Muscle layer of duodenum (tissue), 2 donors: ENCODE data around the gene RASGRP4.

Experiments used
- H3K27ac ChIP-seq: one replicate; pipeline ENCODE4 v1.7.0; 2013; ENCODE audit warnings: mild to moderate bottlenecking, low read length
- H3K27me3 ChIP-seq: one replicate; pipeline ENCODE4 v1.7.0; 2013; ENCODE audit warnings: low read depth, mild to moderate bottlenecking, control low read depth, low read length
- H3K36me3 ChIP-seq, 2 donors: one replicate each; pipeline ENCODE4 v1.7.0; 2013; ENCODE audit warnings: low read length in 2 of 2, control low read depth in 1 of 2, mild to moderate bottlenecking in 1 of 2; ENCODE audit not compliant: insufficient read depth in 2 of 2, control insufficient read depth in 1 of 2
- H3K4me1 ChIP-seq, 2 donors: one replicate each; pipeline ENCODE4 v1.7.0; 2013; ENCODE audit warnings: low read length in 2 of 2, mild to moderate bottlenecking in 2 of 2, control low read depth in 1 of 2, moderate library complexity in 1 of 2; ENCODE audit not compliant: insufficient read depth in 2 of 2, control insufficient read depth in 1 of 2
- H3K4me3 ChIP-seq, 2 donors: one replicate each; pipeline ENCODE4 v1.7.0; 2013; ENCODE audit warnings: low read length in 2 of 2, low read depth in 1 of 2, mild to moderate bottlenecking in 1 of 2
- H3K9me3 ChIP-seq, 2 donors: one replicate each; pipeline ENCODE4 v1.7.0; 2013; ENCODE audit warnings: low read length in 2 of 2, control low read depth in 1 of 2, mild to moderate bottlenecking in 1 of 2; ENCODE audit not compliant: control insufficient read depth in 1 of 2
- donor health status: healthy.

Gene RASGRP4

DNA sequence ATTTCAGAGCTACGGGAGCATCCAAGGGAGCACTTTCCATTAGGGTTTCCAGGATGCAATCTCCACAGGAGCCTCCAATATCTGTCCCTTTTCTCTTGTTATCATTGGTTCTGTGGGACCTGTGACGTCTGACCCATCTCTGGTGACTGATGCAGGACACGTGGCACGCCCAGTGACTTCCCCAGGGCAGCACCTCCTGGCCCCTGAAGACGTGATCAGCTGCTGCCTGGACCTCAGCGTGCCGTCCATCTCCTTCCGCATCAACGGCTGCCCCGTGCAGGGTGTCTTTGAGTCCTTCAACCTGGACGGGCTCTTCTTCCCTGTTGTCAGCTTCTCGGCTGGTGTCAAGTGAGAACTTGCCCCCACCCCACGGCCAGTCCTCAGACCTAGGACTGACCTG, 33.0 kb upstream of the RASGRP4 start:
- Histone ChIP-seq H3K27ac (no peak overlapping the region), H3K4me3 (no peak overlapping the region), H3K9me3 (peaks cover 0 to 3% of the 10 kb centered on the region in 2 donors), H3K36me3 (no peaks in the 10 kb centered on the region), H3K4me1 (no peaks in the 10 kb centered on the region), H3K27me3 (no peaks in the 10 kb centered on the region)

DNA sequence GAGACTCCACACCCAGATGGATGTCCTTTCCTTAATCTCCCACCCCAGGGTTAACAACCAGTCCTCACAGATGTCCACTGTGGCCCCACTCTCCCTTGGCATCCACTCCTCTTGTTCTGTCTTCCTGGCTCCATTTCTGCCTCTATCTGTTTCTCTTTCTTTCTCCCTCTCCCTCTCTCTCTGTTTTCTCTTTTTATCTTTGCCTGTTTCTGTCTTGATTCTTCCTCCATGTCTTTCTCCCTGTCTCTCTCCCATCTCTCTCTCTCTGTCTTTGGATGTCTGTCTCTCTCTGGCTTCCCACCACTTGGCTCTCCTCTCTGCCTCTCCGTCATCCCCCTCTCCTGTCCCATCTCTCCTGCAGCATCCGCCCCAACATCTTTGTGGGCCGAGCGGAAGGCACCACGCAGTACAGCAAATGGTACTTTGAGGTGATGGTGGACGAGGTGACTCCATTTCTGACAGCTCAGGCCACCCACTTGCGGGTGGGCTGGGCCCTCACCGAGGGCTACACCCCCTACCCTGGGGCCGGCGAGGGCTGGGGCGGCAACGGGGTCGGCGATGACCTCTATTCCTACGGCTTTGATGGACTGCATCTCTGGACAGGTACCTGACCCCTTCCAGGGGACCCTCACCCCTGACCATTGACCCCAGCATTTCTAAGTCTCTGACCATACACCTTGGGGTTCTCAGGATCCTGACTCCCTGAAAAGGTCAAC, 31.8 kb upstream of the RASGRP4 start:
- Histone ChIP-seq H3K4me1 (no peaks in the 10 kb centered on the region), H3K4me3 (no peak overlapping the region), H3K27ac (no peak overlapping the region), H3K36me3 (no peaks in the 10 kb centered on the region), H3K9me3 (peaks cover 0 to 3% of the 10 kb centered on the region in 2 donors), H3K27me3 (no peaks in the 10 kb centered on the region)

DNA sequence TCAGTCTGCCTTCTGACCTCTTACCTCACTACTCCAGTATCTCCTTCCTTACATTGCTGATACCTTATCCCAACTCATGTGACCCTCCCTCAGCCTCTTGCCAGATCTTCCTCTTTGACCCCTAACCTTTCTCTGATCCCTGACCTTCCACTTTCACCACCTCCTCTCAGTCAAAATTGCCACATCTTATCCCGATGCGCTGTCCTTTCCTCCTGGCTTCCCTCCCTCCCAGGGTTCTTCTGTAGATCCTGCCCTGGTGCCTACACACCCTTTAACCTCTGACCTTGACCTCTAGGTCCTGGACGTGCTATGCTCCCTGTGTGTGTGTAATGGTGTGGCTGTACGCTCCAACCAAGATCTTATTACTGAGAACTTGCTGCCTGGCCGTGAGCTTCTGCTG, 31.2 kb upstream of the RASGRP4 start:
- H3K36me3 ChIP-seq, result no peaks in the 10 kb centered on the region
- no peaks in the 10 kb centered on the region for H3K27me3 ChIP-seq

DNA sequence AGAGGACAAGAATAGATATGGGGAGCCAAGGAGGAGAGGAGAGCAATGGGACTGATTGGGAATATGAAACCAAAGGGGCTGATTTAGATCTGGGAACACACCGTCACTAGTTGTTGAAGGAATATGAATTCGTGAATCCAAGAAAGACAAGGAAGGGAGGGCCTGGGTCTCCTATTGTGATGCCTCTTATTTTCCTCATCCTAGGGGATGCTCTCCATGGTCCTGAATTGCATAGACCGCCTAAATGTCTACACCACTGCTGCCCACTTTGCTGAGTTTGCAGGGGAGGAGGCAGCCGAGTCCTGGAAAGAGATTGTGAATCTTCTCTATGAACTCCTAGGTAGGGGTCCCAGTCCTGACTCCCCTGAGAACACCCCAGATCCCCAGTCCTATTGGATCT, 29.0 kb upstream of the RASGRP4 start:
- Histone ChIP-seq H3K4me3 (no peak overlapping the region), H3K27ac (no peak overlapping the region), H3K27me3 (no peaks in the 10 kb centered on the region), H3K9me3 (no peaks in the 10 kb centered on the region), H3K4me1 (no peaks in the 10 kb centered on the region), H3K36me3 (no peaks in the 10 kb centered on the region)

More for the DNA sequence above, 31.2 kb upstream of the RASGRP4 start:
- no peak overlapping the region for H3K4me3 ChIP-seq
- H3K27ac ChIP-seq, result no peak overlapping the region
- peaks cover 0 to 1% of the 10 kb centered on the region in 2 donors for H3K9me3 ChIP-seq
- H3K4me1 ChIP-seq, result no peaks in the 10 kb centered on the region

DNA sequence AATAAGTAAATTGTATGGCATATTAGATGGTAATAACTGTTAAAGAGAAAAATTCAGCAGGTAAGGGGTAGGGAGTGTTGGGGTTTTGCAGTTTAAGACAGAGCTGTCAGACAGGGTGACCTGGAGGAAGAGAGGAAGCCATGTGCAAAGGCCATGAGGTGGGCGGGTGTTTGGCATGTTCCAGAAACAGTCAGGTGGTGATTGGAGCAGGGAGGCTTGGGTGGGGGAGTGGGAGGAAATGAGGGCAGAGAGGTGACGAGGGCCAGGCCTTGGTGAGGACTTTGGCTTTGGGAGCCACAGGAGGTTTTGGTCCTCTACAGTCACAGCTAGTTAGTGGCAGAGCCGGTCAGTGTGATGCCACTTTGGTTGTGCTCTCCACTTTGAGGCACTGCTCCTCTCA, 27.6 kb upstream of the RASGRP4 start:
- Histone ChIP-seq H3K9me3 (peaks cover 0 to 3% of the 10 kb centered on the region in 2 donors), H3K4me3 (no peak overlapping the region), H3K36me3 (no peaks in the 10 kb centered on the region), H3K27me3 (no peaks in the 10 kb centered on the region), H3K4me1 (no peaks in the 10 kb centered on the region), H3K27ac (no peak overlapping the region)

DNA sequence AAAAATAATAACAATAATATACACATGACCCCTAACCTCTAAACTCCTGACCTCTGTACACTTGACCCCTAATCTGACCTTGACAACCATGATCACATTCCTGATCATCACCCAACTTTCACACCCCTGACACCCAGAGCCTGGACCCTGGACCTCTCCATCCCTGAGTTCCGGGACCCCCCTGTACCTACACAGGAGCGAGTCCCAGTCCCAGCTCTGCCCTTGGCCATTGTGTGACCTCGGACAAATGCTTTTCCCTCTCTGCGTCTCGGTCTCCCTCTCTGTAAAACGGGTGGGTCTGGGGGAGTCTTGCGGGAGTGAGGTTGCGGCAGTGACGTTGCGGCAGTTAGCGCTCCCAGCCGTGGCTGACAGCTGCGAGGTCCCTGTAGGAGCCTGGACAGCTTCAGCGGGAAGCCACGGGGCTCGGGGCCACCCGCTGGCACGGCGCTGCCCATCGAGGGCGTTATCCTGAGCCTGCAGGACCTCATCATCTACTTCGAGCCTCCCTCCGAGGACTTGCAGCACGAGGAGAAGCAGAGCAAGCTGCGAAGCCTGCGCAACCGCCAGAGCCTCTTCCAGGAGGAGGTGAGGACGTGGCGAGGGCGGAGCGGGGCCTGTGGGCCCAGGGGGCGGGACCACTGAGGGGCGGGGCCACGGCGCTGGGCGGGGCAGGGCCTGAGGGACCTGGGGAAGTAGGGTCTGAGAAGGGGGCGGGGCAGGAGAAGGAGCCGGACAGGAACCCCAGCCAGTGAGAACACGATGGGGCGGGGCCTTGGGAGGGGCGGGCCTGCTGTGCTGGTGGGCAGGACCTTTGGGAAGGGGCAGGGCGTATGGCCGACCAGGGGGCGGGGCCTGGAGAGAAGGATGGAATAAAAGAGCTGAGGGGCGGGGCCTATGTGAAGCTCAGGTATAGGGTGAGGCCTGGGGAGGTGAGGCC, 26.7 kb upstream of the RASGRP4 start:
- no peak overlapping the region for H3K27ac ChIP-seq
- no peak overlapping the region for H3K4me3 ChIP-seq
- no peaks in the 10 kb centered on the region for H3K36me3 ChIP-seq
- no peaks in the 10 kb centered on the region for H3K27me3 ChIP-seq
- H3K9me3 ChIP-seq, result peaks cover 0 to 3% of the 10 kb centered on the region in 2 donors
- no peaks in the 10 kb centered on the region for H3K4me1 ChIP-seq

DNA sequence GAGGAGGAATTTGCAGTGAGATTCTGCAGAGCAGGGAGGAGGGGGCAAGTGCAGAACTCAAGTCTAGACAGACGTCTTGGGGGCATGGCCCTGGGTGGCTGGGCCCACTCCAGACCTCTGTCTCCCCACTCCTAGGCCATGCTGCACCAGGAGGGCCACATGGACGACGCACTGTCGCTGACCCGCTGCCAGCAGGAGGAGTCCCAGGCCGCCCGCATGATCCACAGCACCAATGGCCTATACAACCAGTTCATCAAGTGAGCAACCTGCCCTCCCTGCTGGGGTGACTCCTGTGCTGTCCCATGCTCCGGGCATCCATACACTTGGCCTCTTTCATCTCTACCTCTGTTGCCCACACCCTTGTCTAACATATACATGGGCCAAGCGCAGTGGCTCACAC, 25.6 kb upstream of the RASGRP4 start:
- no peaks in the 10 kb centered on the region for H3K36me3 ChIP-seq
- no peaks in the 10 kb centered on the region for H3K27me3 ChIP-seq
- no peaks in the 10 kb centered on the region for H3K4me1 ChIP-seq
- no peak overlapping the region for H3K4me3 ChIP-seq
- peaks cover 0 to 3% of the 10 kb centered on the region in 2 donors for H3K9me3 ChIP-seq
- H3K27ac ChIP-seq, result no peak overlapping the region

DNA sequence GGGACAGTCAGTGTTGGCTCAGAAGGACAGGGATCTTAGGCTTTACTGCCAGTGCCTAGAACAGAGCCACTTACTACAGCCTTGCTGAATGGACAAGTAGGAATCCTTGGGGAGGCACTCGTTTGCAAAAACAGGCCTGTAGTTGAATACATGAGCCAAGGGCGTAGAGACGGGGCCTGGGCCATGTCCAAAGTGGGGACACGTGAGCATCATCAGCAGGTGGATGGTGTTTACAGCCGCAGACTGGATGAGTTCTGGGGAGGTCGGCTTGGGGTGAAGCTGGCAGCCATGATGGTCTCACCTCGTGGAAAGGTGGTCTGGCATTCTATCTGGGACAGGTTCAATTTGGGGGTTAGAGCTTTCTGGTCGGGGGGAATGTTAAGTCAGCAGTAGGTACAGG, 25.0 kb upstream of the RASGRP4 start:
- Histone ChIP-seq H3K27me3 (no peaks in the 10 kb centered on the region), H3K4me3 (no peak overlapping the region), H3K9me3 (peaks cover 0 to 3% of the 10 kb centered on the region in 2 donors), H3K36me3 (no peaks in the 10 kb centered on the region), H3K4me1 (no peaks in the 10 kb centered on the region), H3K27ac (no peak overlapping the region)

DNA sequence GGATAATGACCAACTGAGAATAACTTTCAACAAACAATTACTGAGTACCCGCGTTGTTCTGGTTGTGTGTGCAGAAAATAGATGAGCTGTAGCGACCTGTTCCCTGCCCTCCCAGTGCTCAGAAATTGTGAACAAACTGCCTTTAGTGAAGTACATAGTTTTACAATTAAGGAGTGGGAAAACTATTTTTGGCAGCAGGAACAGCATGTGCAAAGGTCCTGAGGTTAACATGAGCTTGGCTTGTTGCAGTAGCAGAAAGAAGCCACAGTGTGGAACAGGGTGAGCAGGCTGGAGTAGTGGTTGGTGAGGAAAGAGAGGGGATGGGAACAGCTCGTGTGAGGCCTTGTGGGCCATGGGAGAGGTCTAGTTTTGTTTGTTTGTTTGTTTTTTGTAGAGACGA, 23.5 kb upstream of the RASGRP4 start:
- no peak overlapping the region for H3K4me3 ChIP-seq
- H3K9me3 ChIP-seq, result peaks cover 0 to 3% of the 10 kb centered on the region in 2 donors
- no peak overlapping the region for H3K27ac ChIP-seq
- H3K36me3 ChIP-seq, result no peaks in the 10 kb centered on the region
- H3K27me3 ChIP-seq, result no peaks in the 10 kb centered on the region
- no peaks in the 10 kb centered on the region for H3K4me1 ChIP-seq

DNA sequence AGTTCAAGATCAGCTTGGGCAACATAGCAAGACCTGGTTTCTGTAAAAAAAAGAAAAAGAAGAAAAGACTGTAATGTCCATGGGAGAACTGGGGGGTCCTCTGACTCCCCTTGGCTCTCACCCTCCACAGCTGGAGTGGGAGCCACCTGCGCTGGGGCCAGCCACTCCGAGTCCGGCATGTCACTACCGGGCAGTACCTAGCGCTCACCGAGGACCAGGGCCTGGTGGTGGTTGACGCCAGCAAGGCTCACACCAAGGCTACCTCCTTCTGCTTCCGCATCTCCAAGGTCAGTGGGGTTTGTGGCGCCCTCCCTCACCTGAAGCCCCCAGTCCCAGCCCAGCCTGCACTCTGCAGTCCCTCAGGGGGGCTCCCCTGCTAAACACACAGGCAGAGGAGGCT, 22.2 kb upstream of the RASGRP4 start:
- no peak overlapping the region for H3K27ac ChIP-seq
- no peaks in the 10 kb centered on the region for H3K36me3 ChIP-seq
- no peak overlapping the region for H3K4me3 ChIP-seq
- H3K9me3 ChIP-seq, result peaks cover 0 to 3% of the 10 kb centered on the region in 2 donors
- no peaks in the 10 kb centered on the region for H3K4me1 ChIP-seq
- H3K27me3 ChIP-seq, result no peaks in the 10 kb centered on the region

DNA sequence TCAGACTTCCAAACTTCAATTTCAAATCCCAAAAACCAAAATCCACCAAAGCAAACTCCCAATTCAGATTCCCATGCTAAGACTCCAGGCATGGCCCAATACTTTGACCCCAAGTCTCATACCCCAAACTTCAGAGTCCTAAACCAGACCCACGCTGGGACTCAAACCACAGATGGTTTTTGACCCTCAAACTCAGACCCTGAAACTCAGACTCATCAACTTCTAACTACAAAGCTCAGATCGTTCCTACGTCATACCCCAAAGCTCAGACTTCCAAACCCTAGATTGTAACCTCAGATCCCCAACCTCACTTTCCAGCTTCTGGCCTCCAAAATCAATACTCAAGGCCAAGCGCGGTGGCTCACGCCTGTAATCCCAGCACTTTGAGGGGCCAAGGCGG, 19.3 kb upstream of the RASGRP4 start:
- H3K9me3 ChIP-seq, result peaks cover 0 to 3% of the 10 kb centered on the region in 2 donors
- H3K4me3 ChIP-seq, result no peak overlapping the region
- no peak overlapping the region for H3K27ac ChIP-seq
- H3K36me3 ChIP-seq, result no peaks in the 10 kb centered on the region
- no peaks in the 10 kb centered on the region for H3K4me1 ChIP-seq
- H3K27me3 ChIP-seq, result no peaks in the 10 kb centered on the region
